SK-N-SH treated with all-trans-retinoic acid at 6 μM for 48 hours (cell line): ENCODE results near the gene RFLNA.
A peak's percentile ranks its signal among the peaks of the same experiment; 100 is the strongest.

Source experiments
- ATAC-seq: fragments of 200-7000 bp; cut with Tn5 transposase; 3 replicates; pipeline ENCODE4 v1.9.1; 2020; ENCODE audit warnings: mild to moderate bottlenecking, moderate library complexity
- BACH2 ChIP-seq: fragments of 250-450 bp; sonication (Bioruptor Pico); IDR thresholded peaks from 2 replicates; pipeline ENCODE4 v1.9.0; 2021; ENCODE audit warnings: mild to moderate bottlenecking, borderline replicate concordance
- CSDC2 ChIP-seq: fragments of 250-450 bp; sonication (Bioruptor Pico); IDR thresholded peaks from 2 replicates; pipeline ENCODE4 v1.5.0; 2020; ENCODE audit warnings: mild to moderate bottlenecking, moderate library complexity
- ESRRG ChIP-seq: fragments of 250-450 bp; sonication (Bioruptor Pico); IDR thresholded peaks from 2 replicates; pipeline ENCODE4 v1.6.1; 2021; ENCODE audit warnings: mild to moderate bottlenecking
- GLIS3 ChIP-seq: fragments of 250-450 bp; sonication (Bioruptor Pico); IDR thresholded peaks from 2 replicates; pipeline ENCODE4 v1.5.0; 2020; ENCODE audit warnings: mild to moderate bottlenecking, moderate library complexity
- ISL1 ChIP-seq: fragments of 250-450 bp; sonication (Bioruptor Pico); IDR thresholded peaks from 2 replicates; pipeline ENCODE4 v2.1.2; 2022; ENCODE audit warnings: mild to moderate bottlenecking, moderate library complexity
- OSR1 ChIP-seq: fragments of 250-450 bp; sonication (Bioruptor Pico); IDR thresholded peaks from 2 replicates; pipeline ENCODE4 v1.8.0; 2022; ENCODE audit warnings: moderate library complexity, mild to moderate bottlenecking, inconsistent platforms
- RARB ChIP-seq: fragments of 250-450 bp; sonication (Bioruptor Pico); IDR thresholded peaks from 2 replicates; pipeline ENCODE4 v1.8.0; 2021; ENCODE audit warnings: mild to moderate bottlenecking, moderate library complexity
- TCF4 ChIP-seq: fragments of 250-450 bp; sonication (Bioruptor Pico); IDR thresholded peaks from 2 replicates; pipeline ENCODE4 v1.8.0; 2021; ENCODE audit warnings: mild to moderate bottlenecking, moderate library complexity, borderline replicate concordance
- ZFP3 ChIP-seq: fragments of 250-450 bp; sonication (Bioruptor Pico); IDR thresholded peaks from 2 replicates; pipeline ENCODE4 v1.5.0; 2020; ENCODE audit warnings: mild to moderate bottlenecking, moderate library complexity
- TF ChIP-seq, protein P1 (sequence below): fragments of 250-450 bp; sonication (Bioruptor Pico); IDR thresholded peaks from 2 replicates; pipeline ENCODE4 v1.5.1; 2021; ENCODE audit warnings: mild to moderate bottlenecking, moderate library complexity
- TF ChIP-seq, protein P2 (sequence below): fragments of 250-450 bp; sonication (Bioruptor Pico); IDR thresholded peaks from 2 replicates; pipeline ENCODE4 v1.5.1; 2020; ENCODE audit warnings: low read depth, mild to moderate bottlenecking, moderate library complexity
- TF ChIP-seq, protein P3 (sequence below): fragments of 250-450 bp; sonication (Bioruptor Pico); IDR thresholded peaks from 2 replicates; pipeline ENCODE4 v1.8.0; 2021; ENCODE audit warnings: low read depth, mild to moderate bottlenecking, moderate library complexity, borderline replicate concordance
- TF ChIP-seq, protein P4 (sequence below): fragments of 250-450 bp; sonication (Bioruptor Pico); IDR thresholded peaks from 2 replicates; pipeline ENCODE4 v1.5.0; 2020; ENCODE audit warnings: mild to moderate bottlenecking, moderate library complexity

The RFLNA gene

DNA sequence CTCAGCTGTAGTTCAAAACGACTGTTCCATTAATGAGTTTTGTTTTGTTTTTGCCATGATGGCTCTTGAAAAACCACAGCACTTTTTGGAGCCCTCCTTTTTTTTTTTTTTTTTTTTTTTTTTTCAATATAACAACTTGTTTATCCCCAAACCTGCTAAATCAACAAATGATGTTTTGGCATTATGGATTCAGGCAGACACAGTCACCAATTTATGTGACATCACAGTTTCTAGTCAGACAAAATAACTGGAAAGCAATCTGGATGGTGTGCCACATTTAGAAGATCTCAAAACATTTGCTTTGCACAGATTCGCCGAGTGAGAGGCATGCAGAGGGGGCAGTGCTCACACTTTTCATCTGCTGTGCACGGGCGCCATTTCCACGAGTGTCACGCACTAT is 7.9 kb upstream of the RFLNA start:
- TF ChIP-seq, protein P1, sequence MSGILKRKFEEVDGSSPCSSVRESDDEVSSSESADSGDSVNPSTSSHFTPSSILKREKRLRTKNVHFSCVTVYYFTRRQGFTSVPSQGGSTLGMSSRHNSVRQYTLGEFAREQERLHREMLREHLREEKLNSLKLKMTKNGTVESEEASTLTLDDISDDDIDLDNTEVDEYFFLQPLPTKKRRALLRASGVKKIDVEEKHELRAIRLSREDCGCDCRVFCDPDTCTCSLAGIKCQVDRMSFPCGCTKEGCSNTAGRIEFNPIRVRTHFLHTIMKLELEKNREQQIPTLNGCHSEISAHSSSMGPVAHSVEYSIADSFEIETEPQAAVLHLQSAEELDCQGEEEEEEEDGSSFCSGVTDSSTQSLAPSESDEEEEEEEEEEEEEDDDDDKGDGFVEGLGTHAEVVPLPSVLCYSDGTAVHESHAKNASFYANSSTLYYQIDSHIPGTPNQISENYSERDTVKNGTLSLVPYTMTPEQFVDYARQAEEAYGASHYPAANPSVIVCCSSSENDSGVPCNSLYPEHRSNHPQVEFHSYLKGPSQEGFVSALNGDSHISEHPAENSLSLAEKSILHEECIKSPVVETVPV (CRISPR knock-in tag) = no peak
- no peak for TF ChIP-seq ISL1
- TF ChIP-seq, protein P2, sequence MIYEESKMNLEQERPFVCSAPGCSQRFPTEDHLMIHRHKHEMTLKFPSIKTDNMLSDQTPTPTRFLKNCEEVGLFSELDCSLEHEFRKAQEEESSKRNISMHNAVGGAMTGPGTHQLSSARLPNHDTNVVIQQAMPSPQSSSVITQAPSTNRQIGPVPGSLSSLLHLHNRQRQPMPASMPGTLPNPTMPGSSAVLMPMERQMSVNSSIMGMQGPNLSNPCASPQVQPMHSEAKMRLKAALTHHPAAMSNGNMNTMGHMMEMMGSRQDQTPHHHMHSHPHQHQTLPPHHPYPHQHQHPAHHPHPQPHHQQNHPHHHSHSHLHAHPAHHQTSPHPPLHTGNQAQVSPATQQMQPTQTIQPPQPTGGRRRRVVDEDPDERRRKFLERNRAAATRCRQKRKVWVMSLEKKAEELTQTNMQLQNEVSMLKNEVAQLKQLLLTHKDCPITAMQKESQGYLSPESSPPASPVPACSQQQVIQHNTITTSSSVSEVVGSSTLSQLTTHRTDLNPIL = no peak
- TF ChIP-seq ESRRG (CRISPR knock-in tag) = no peak
- TF ChIP-seq, protein P3, sequence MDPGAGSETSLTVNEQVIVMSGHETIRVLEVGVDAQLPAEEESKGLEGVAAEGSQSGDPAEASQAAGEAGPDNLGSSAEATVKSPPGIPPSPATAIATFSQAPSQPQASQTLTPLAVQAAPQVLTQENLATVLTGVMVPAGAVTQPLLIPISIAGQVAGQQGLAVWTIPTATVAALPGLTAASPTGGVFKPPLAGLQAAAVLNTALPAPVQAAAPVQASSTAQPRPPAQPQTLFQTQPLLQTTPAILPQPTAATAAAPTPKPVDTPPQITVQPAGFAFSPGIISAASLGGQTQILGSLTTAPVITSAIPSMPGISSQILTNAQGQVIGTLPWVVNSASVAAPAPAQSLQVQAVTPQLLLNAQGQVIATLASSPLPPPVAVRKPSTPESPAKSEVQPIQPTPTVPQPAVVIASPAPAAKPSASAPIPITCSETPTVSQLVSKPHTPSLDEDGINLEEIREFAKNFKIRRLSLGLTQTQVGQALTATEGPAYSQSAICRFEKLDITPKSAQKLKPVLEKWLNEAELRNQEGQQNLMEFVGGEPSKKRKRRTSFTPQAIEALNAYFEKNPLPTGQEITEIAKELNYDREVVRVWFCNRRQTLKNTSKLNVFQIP (CRISPR knock-in tag) = no peak
- TF ChIP-seq, all 23 proteins: peak for 0
- no peak for ATAC-seq

DNA sequence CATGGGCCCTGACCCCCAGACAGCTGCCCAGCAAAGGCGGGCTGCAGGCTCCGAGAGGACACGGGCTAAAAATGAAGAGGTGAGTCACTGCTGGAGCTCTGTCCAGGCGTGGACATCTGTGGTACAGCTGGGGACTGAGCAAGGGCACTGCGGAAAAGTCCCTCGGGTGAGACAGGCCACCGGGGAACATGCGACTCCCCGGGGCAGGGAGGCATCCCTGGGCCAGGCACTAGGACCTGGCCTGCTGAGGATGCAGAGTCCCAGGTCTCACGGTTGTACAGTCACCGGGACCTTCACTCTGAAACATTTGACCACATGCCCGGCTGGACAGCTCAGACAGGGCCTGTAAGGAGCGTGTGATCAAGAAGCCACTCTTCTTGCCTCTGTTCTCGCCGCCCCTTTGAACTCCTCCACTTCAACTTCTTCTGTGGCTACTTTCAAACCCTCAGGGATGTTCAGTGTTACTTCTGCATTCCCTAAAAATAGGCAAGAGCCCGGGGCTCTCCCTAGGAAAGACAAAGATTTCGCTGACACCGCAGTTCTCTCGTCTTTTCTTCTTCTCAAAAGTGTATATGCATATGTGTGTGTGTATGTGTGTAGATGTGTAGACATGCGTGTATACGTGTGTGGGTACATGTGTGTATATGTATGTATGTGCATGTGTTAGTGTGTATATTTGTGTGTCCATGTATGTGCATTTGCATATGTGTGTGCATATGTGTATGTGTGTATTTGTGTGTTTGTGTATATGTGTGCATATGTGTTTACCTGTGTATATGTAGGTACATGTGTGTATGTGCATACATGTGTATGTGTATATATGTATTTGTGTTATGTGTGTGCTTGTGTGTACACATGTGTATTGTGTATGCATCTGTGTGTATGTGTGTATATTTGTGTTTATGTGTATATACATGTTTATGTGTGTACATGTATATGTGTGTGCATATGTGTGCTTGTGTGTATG is 5.0 kb upstream of the RFLNA start:
- peak; percentile 78 for ATAC-seq
- peak; percentile 58; the same call in 1 of the 2 replicates for TF ChIP-seq TCF4 (CRISPR knock-in tag)
- no peak for TF ChIP-seq ESRRG (CRISPR knock-in tag)

DNA sequence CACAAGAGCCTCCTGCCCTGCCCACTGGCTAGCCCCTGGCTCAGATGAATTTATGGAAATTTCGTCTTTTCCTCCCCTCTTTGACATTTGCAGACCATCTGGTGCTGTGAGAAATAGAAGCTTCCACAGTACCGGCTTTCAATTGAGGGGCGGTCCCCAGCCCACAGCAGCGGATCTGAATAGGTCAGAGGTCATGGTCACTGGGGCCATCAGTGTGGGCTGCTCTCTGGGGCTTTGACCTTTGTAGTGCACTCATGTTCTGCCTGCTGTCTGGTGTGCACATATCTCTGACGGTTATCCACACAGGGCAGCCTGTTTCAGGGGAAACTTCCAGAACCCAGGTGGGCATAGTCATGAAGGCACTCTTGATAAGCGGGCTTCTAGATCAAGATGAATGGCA is 2.5 kb upstream of the RFLNA start:
- no peak for TF ChIP-seq TCF4 (CRISPR knock-in tag)
- ATAC-seq = no peak

DNA sequence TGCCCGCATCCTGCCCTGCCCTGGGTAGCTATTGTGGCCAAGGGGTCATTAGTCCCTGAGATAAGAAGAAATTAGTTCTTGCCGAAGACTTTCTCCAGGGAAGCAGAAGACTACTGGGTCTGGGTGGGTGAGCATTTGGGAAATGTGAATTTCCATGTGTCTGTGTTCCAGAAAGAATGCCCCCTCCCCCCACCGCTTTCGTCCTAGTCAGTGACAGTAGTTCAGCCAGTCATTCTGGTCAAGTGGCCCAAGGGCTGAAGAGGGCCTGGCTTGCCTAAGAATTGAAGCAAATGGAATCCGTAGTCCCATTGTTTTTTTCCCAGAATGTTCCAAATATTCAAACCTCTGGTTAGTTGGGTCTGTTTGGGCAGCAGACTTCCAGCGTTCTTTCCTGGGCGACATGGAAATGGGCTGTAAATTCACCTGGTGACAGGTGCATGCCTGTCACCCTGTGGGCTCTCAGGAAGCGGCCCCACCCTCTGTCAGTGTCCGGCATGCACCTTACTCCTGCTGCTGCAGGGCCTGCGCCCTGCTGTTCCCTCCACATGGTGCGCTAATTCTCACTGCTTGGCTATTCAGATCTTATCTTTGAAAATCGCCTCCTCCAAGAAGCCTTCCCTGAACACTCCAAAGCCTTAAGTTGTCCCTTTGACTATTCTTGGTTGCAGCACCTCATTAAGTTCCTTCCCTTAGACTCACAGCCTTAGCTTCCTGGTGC is 1.4 kb upstream of the RFLNA start:
- ATAC-seq = no peak
- TF ChIP-seq ISL1 (no peak), OSR1 (CRISPR knock-in tag) (no peak), BACH2 (no peak), GLIS3 (CRISPR knock-in tag) (no peak), ZFP3 (CRISPR knock-in tag) (no peak), RARB (CRISPR knock-in tag) (no peak), CSDC2 (CRISPR knock-in tag) (no peak), TCF4 (CRISPR knock-in tag) (no peak)
- TF ChIP-seq, protein P3 (CRISPR knock-in tag) = no peak
- TF ChIP-seq, protein P4, sequence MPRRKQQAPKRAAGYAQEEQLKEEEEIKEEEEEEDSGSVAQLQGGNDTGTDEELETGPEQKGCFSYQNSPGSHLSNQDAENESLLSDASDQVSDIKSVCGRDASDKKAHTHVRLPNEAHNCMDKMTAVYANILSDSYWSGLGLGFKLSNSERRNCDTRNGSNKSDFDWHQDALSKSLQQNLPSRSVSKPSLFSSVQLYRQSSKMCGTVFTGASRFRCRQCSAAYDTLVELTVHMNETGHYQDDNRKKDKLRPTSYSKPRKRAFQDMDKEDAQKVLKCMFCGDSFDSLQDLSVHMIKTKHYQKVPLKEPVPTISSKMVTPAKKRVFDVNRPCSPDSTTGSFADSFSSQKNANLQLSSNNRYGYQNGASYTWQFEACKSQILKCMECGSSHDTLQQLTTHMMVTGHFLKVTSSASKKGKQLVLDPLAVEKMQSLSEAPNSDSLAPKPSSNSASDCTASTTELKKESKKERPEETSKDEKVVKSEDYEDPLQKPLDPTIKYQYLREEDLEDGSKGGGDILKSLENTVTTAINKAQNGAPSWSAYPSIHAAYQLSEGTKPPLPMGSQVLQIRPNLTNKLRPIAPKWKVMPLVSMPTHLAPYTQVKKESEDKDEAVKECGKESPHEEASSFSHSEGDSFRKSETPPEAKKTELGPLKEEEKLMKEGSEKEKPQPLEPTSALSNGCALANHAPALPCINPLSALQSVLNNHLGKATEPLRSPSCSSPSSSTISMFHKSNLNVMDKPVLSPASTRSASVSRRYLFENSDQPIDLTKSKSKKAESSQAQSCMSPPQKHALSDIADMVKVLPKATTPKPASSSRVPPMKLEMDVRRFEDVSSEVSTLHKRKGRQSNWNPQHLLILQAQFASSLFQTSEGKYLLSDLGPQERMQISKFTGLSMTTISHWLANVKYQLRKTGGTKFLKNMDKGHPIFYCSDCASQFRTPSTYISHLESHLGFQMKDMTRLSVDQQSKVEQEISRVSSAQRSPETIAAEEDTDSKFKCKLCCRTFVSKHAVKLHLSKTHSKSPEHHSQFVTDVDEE (CRISPR knock-in tag) = no peak
- TF ChIP-seq, all 23 proteins: peak for 0
